GM18951 (cell line): ENCODE data around the gene STAT6.
A peak's percentile ranks its signal among the peaks of the same experiment; 100 is the strongest.

Source experiments
- POLR2A ChIP-seq: IDR thresholded peaks from 4 replicates; pipeline ENCODE4 v1.6.1; 2011; ENCODE audit warnings: mild to moderate bottlenecking; ENCODE audit not compliant: insufficient read length, insufficient read depth; ENCODE audit errors: extremely low read depth
- in situ Hi-C: fragments of 300-500 bp; cut with MboI; formaldehyde crosslinking; loops from one replicate; pipeline ENCODE4 v1.12.0; 2022; ENCODE audit warnings: low sequenced_read_pairs, mixed read lengths, inconsistent platforms; ENCODE audit not compliant: unreplicated experiment

Gene STAT6, protein sequence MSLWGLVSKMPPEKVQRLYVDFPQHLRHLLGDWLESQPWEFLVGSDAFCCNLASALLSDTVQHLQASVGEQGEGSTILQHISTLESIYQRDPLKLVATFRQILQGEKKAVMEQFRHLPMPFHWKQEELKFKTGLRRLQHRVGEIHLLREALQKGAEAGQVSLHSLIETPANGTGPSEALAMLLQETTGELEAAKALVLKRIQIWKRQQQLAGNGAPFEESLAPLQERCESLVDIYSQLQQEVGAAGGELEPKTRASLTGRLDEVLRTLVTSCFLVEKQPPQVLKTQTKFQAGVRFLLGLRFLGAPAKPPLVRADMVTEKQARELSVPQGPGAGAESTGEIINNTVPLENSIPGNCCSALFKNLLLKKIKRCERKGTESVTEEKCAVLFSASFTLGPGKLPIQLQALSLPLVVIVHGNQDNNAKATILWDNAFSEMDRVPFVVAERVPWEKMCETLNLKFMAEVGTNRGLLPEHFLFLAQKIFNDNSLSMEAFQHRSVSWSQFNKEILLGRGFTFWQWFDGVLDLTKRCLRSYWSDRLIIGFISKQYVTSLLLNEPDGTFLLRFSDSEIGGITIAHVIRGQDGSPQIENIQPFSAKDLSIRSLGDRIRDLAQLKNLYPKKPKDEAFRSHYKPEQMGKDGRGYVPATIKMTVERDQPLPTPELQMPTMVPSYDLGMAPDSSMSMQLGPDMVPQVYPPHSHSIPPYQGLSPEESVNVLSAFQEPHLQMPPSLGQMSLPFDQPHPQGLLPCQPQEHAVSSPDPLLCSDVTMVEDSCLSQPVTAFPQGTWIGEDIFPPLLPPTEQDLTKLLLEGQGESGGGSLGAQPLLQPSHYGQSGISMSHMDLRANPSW

GRCh38 chr12:57111031-57111734 lies at the start of gene STAT6:
TSS of gene STAT6 (minus strand) at chr12:57111362. CDS start at chr12:57108278, 3,084 bp downstream.
- in situ Hi-C loops = loop anchor here (10.0 kb wide), 1 partner anchor 106 kb away; the partner anchor contains the start of gene ZBTB39
- peak; percentile 70 for TF ChIP-seq POLR2A

- no peak for TF ChIP-seq POLR2A
- in situ Hi-C loops = no loop called here
Measured at GRCh38 chr12:57160741-57161140, 49.6 kb upstream of the STAT6 start.

- in situ Hi-C loops = no loop called here
- TF ChIP-seq POLR2A = no peak
Measured at GRCh38 chr12:57160040-57160439, 48.9 kb upstream of the STAT6 start.

GRCh38 chr12:57159311-57159710 lies 48.1 kb upstream of the STAT6 start:
- in situ Hi-C loops = no loop called here
- no peak for TF ChIP-seq POLR2A

GRCh38 chr12:57158665-57159064 lies 47.5 kb upstream of the STAT6 start:
- no peak for TF ChIP-seq POLR2A
- in situ Hi-C loops = no loop called here

DNA sequence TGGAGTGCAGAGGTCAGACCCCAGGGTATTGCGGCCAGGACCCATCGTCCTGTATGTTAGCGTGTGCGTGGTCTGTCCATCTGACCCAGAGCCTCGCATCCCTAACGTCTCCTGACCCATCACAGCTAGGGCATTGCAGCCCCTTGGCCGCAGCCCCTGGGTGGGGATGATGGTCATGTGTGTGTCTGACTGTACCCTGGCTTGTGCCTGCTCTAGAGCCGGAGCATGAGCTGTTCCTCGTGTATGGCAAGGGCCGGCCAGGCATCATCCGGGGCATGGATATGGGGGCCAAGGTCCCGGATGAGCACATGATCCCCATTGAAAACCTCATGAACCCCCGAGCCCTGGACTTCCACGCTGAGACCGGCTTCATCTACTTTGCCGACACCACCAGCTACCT lies 47.0 kb upstream of the STAT6 start:
- no peak for TF ChIP-seq POLR2A
- in situ Hi-C loops = no loop called here

DNA sequence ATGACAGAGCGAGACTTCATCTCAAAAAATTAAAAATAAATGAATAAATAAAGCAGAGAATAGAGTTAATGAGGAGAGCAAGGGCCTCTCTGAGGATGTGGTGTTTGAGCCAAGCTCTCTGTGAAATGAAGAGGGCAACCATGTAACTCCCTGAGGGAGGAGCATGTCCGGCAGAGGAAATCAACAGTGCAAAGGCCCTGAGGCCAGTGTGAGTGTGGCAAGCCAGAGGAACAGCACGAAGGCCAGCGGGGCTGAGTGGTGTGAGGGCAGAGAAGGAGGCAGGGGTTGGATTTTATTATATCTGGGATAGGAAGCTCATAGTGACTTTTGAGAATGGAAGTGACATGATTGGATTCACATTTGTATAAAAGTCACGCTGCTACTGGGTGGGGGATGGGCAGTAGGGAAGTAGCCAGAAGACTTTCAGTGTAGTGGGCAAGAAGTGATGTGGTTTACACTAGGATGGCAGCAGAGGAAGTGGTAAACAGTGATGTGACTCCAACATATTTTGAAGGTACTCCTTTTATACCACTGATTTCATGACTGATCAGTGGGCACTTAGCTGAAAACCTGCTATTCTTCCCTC lies 46.5 kb upstream of the STAT6 start:
- in situ Hi-C loops = no loop called here
- TF ChIP-seq POLR2A = no peak

DNA sequence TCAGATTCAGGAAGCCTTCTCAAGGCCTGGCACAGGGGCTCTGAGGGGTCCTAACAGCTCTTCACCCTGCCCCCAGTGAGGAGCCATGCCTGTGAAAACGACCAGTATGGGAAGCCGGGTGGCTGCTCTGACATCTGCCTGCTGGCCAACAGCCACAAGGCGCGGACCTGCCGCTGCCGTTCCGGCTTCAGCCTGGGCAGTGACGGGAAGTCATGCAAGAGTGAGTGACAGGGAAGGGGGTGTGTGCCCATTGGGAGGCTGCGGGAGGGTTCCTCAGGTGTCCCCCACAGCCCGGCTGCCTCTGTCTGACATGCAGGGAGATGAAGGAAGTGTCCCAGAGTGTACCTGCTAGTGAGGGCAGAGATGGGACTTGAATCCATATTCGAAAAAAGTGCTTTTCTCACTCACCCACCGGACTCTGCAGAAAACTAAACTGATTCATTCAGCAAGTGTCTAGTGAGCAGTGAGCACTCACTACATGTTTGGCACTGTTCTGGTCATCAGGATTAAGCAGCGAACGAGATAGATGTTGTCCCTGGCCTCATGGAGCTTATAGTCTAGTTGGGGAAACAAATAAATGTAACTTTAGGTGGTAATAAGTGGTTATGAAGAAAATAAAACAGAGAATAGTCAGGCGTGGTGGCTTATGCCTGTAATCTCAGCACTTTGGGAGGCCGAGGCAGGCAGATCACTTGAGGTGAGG lies 45.7 kb upstream of the STAT6 start:
- TF ChIP-seq POLR2A = no peak
- in situ Hi-C loops = no loop called here

GRCh38 chr12:57154804-57155434 lies 43.8 kb upstream of the STAT6 start:
- TF ChIP-seq POLR2A = no peak
- in situ Hi-C loops = no loop called here

DNA sequence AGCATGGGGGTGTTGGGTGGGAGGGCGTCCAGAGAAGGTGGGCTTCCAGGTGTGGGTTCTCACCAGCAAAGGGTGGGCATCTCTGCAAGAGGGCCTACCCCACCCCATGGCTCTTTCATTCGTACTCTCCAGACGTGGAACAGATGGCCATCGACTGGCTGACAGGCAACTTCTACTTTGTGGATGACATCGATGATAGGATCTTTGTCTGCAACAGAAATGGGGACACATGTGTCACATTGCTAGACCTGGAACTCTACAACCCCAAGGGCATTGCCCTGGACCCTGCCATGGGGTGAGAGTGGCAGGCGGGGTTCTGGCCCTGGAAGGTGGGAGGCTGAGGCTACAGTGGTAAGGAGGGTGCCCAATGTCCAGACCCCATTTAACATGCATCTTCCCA lies 42.9 kb upstream of the STAT6 start:
- in situ Hi-C loops = no loop called here
- TF ChIP-seq POLR2A = no peak

DNA sequence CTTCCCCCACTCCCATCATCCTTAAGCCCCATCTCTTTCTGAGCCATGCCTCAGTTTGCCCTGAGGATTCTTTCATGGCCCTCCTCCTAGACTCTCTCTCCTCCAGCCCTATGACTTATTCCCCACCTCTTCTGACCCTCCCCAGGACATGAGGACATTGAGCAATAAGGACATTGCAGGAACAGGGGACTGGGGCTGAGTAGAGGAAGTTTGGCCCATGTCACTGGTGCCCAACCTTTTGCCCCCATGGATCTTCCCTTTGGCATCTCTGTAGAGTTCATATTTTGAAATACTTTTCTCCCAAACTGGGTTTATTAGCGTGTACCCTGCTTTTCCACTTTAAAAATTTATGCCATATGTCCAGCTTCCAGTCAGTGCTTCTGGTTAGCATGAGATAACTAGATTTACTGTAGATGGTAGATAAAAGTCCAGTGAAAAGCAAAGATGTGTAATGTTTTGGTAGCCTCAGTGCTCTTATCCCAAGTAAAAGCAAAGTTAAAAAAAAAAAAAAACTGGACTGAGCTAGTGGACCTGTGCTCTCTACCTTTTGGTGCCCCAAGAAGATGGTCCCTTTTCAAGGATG lies 42.3 kb upstream of the STAT6 start:
- in situ Hi-C loops = no loop called here
- no peak for TF ChIP-seq POLR2A
